Measurements from ENCODE around the gene CHTOP.

DNA sequence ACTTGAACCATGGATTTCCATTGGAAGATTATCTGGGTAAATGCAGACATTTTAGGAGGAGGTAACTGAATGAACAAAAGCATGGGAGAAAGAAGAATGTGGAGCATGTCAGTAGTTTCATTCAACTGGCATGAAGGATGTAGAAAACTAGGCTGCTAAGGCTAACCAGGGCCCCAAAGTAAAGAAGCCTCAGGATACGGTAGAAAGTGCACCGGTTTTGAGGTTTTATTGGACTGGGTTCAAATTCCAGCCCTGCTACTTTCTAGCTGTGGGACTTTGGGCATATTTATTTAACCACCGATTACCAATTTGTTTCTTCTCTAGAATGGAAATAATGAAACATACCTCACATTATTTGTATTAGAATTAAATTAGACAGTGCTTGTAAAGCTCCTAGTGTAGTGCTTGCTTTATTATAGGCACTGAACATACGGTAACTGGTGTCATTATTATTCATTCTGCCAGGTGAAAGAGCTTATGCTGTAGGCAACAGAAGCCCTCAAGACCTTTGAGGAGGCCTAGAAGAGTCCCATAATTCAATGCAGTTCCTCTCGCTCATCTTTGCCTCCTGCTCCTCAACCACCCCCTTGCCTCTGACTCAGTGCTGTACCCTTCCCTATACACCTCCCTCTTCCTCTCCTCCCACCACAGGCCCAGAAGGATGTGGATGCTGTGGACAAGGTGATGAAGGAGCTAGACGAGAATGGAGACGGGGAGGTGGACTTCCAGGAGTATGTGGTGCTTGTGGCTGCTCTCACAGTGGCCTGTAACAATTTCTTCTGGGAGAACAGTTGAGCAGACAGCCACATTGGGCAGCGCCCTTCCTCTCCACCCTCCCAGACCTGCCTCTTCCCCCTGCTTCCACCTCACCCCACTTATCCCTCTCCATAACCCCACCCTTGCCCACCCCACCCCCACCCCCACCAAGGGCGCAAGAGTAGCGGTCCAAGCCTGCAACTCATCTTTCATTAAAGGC is 2.5 kb upstream of the CHTOP start:
- TF ChIP-seq RAD21 (IDR thresholded peaks at IDR 0.05 in 1 of 2, conservative IDR thresholded peaks at IDR 0.05 in 1 of 2; ENCODE audit: low read depth in 2 of 2, low read length in 2 of 2) (no peak), CREB1 (IDR thresholded peaks at IDR 0.05) (no peak), GTF2F1 (IDR thresholded peaks at IDR 0.05; ENCODE audit: borderline replicate concordance, low read depth, low read length) (no peak), POLR2A (IDR thresholded peaks at IDR 0.05; ENCODE audit: control extremely low read depth in 1 of 2, low read depth in 2 of 2, low read length in 2 of 2) (no peak), EP300 (IDR thresholded peaks at IDR 0.05; ENCODE audit: borderline replicate concordance in 1 of 2, low read depth in 2 of 2, low read length in 2 of 2) (no peak), SRF (IDR thresholded peaks at IDR 0.05; ENCODE audit: low read depth, low read length) (no peak)
